Measurements from ENCODE around the gene USP54. TPM values are rescaled to one million over a fixed set of nuclear protein-coding genes. Genes with fewer than 3 reads are reported as not detected.

USP54 gene
- total RNA-seq, 1 experiment from 2014 or later = 37.9 TPM

DNA sequence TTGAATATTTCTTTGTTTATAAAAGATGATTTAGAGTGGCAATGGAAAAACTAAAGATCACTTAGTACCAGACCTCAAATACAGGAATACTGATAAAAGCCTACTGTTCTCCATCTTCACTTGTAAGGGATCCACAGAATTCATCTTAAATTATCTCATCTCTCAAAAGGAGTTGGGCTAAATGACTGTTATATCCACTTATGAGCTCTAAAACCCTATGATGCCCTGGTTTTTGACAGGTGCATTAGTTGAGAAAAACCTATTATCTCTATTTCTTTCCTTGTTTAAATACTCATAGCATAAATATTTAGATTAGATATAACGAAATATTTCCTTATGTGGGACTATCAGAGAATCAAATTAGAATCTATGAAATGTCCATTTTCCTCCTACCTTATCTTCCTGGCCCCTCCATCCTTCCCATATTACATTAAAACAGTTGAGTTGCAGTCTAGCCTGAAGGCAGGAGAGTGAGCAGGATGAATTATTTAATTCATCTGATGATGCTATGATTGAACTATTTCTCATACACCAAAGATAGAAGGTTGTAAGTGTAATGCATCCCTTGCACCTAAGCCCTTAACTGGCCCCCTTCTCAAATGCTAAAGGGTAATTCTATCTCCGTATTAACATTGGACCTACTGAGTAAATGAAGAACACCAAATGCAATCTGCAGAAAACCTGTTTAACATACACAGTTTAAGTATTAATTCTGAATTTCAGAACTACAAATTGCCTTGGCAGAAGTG is 125.0 kb downstream of the USP54 start:
- H3K4me1 ChIP-seq (ENCODE audit: insufficient read depth, low read length) = no peaks in the 10 kb centered on the region
- no peaks in the 10 kb centered on the region for H3K9me3 ChIP-seq (ENCODE audit: control insufficient read depth, low read depth, low read length)
- no peak overlapping the region for H2AK5ac ChIP-seq (ENCODE audit: insufficient read length, low read length)
- no peaks in the 10 kb centered on the region for H3K27me3 ChIP-seq (ENCODE audit: insufficient read depth, low read length)
- no peak overlapping the region for H2AFZ ChIP-seq (ENCODE audit: low read length)
- no peak overlapping the region for H4K91ac ChIP-seq (ENCODE audit: insufficient read length, low read depth, low read length)
- no peak overlapping the region for H3K9ac ChIP-seq (ENCODE audit: extremely low read depth, insufficient read length, low read length)
- no peak overlapping the region for H3T11ph ChIP-seq (ENCODE audit: low read length)
- H4K8ac ChIP-seq (replicated peaks; ENCODE audit: insufficient read length, low read depth, low read length) = no peak overlapping the region
- H3K79me2 ChIP-seq (ENCODE audit: insufficient read depth, low read length) = no peaks in the 10 kb centered on the region
- Mint-ChIP-seq H3K36me3 (ENCODE audit: insufficient read depth in 1 of 3, low read depth in 3 of 3) (peaks cover 2 to 54% (median 26%) of the 10 kb centered on the region in 3 experiments; a peak in 6 of 7 replicates), H3K27me3 (ENCODE audit: low read depth) (no peaks in the 10 kb centered on the region), H3K4me1 (no peaks in the 10 kb centered on the region), H3K9me3 (no peaks in the 10 kb centered on the region), H3K4me3 (no peak overlapping the region), H3K27ac (no peak overlapping the region)
- H3K23ac ChIP-seq (ENCODE audit: insufficient read length, low read depth, low read length) = no peak overlapping the region
- no peak overlapping the region for H2BK120ac ChIP-seq (ENCODE audit: low read depth, low read length, poor library complexity, severe bottlenecking)
- H3K56ac ChIP-seq (ENCODE audit: insufficient read length, low read depth, low read length) = no peak overlapping the region
- no peak overlapping the region for H2BK5ac ChIP-seq (ENCODE audit: insufficient read length, low read length)
- WGBS (ENCODE audit: extremely low coverage, insufficient read length, low lambda C conversion rate) = no CpG with 5 or more reads among the region's 2 CpGs
- no peaks in the 10 kb centered on the region for H3K23me2 ChIP-seq (ENCODE audit: insufficient read length, low read depth, low read length, poor library complexity, severe bottlenecking)
- no peak overlapping the region for H3K27ac ChIP-seq (ENCODE audit: insufficient read length, low read depth, low read length)
- H2BK15ac ChIP-seq (ENCODE audit: low read depth, low read length) = no peak overlapping the region
- no peak overlapping the region for H3K18ac ChIP-seq (ENCODE audit: insufficient read length, low read depth, low read length)
- no peak overlapping the region for H2BK12ac ChIP-seq (ENCODE audit: insufficient read length, low read depth, low read length)
- TF ChIP-seq, protein P1, sequence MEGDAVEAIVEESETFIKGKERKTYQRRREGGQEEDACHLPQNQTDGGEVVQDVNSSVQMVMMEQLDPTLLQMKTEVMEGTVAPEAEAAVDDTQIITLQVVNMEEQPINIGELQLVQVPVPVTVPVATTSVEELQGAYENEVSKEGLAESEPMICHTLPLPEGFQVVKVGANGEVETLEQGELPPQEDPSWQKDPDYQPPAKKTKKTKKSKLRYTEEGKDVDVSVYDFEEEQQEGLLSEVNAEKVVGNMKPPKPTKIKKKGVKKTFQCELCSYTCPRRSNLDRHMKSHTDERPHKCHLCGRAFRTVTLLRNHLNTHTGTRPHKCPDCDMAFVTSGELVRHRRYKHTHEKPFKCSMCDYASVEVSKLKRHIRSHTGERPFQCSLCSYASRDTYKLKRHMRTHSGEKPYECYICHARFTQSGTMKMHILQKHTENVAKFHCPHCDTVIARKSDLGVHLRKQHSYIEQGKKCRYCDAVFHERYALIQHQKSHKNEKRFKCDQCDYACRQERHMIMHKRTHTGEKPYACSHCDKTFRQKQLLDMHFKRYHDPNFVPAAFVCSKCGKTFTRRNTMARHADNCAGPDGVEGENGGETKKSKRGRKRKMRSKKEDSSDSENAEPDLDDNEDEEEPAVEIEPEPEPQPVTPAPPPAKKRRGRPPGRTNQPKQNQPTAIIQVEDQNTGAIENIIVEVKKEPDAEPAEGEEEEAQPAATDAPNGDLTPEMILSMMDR (conservative IDR thresholded peaks at IDR 0.05) = no peak
- no peak overlapping the region for H3K14ac ChIP-seq (ENCODE audit: insufficient read depth, low read length)
- no peak overlapping the region for H2BK20ac ChIP-seq (ENCODE audit: low read depth, low read length, poor library complexity, severe bottlenecking)
- H4K20me1 ChIP-seq (ENCODE audit: control insufficient read depth, insufficient read depth, insufficient read length) = no peaks in the 10 kb centered on the region
- DNase-seq = no peak
- no peak overlapping the region for H3K4ac ChIP-seq (ENCODE audit: low read depth, low read length)
- no peaks in the 10 kb centered on the region for H3K79me1 ChIP-seq (ENCODE audit: insufficient read depth, low read depth, low read length, poor library complexity, severe bottlenecking)
- no peak overlapping the region for H4K5ac ChIP-seq (ENCODE audit: insufficient read length, low read depth, low read length)
- no peak overlapping the region for H3K4me2 ChIP-seq (ENCODE audit: insufficient read depth, insufficient read length, low read length)

All from H9 (cell line).